ENCODE data around the gene PNPLA6. TPM values are rescaled to one million over a fixed set of nuclear protein-coding genes. Genes with fewer than 3 reads are reported as not detected.
A peak's percentile ranks its signal among the peaks of the same experiment; 100 is the strongest.

Gene PNPLA6
- total and polyA plus RNA-seq, 9 of the 15 experiments (the other 6 are each of a cell fraction or from before 2014, with no cell fraction given): 0.07 to 30.2 (median 8.3) TPM

DNA sequence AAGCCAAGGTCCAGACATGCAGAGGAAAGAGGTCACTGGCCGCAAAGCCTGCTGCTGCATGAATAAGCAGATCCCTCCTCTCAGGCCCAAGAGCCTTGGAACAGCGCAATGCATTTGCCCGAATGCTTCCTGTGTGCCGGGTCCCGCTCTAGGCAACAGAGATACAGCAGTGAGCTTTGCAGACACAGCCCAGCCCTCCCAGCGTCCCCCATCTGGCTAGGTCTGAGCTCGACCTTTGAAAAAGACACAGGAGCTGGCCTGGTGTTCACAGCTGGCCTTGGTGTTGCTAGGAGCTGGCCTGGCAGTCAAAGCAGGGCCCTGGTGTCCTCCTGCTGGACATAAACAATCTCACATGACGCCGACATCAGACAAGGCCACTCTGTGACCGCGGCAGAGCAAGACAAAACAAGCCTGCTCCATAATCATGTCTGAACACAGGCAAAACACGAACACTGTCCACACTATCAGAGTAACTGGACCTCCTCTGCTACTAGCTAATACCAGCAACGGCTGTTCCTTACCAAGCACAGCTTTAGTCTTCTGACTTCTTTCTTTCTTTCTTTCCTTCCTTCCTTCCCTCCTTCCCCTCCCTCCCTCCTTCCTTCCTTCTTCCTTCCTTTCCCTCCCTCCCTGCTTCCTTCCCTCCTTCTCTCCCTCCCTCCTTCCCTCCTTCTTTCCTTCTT lies 41.0 kb upstream of the PNPLA6 start (continued):
- TF ChIP-seq NR2C2 (CRISPR knock-in tag; IDR thresholded peaks at IDR 0.05) (no peak), NR2C2 (tag; IDR thresholded peaks at IDR 0.05) (peak; percentile 77), PCBP1 (IDR thresholded peaks at IDR 0.05; ENCODE audit: low read depth, low read length, poor library complexity, severe bottlenecking) (no peak), RB1 (IDR thresholded peaks at IDR 0.05; ENCODE audit: low read depth) (0 out of 2 replicates have a peak, but pooled peaks have one; percentile 9), ZNF384 (IDR thresholded peaks at IDR 0.05; ENCODE audit: low read depth, low read length) (no peak), FOSL1 (tag; conservative IDR thresholded peaks at IDR 0.05) (no peak), TOE1 (IDR thresholded peaks at IDR 0.05; ENCODE audit: borderline replicate concordance) (peak; percentile 77), TOE1 (CRISPR knock-in tag; IDR thresholded peaks at IDR 0.05; ENCODE audit: borderline replicate concordance, low read depth) (no peak), FIP1L1 (IDR thresholded peaks at IDR 0.05; ENCODE audit: low read depth, low read length, poor library complexity, severe bottlenecking) (no peak), PML (IDR thresholded peaks at IDR 0.05; ENCODE audit: low read length) (no peak), ARID2 (IDR thresholded peaks at IDR 0.05) (0 out of 2 replicates have a peak, but pooled peaks have one; percentile 66), SRF (CRISPR knock-in tag; IDR thresholded peaks at IDR 0.05) (no peak), KDM5B (IDR thresholded peaks at IDR 0.05; ENCODE audit: insufficient replicate concordance, low read depth, low read length) (peak; percentile 70), MCM2 (IDR thresholded peaks at IDR 0.05; ENCODE audit: low read depth) (no peak), DMBX1 (CRISPR knock-in tag; IDR thresholded peaks at IDR 0.05; ENCODE audit: borderline replicate concordance) (0 out of 2 replicates have a peak, but pooled peaks have one; percentile 35), SMAD1 (IDR thresholded peaks at IDR 0.05; ENCODE audit: low read depth, low read length, partially characterized antibody) (no peak), ZNF408 (CRISPR knock-in tag; IDR thresholded peaks at IDR 0.05; ENCODE audit: low read depth) (no peak), ZNF282 (CRISPR knock-in tag; IDR thresholded peaks at IDR 0.05) (no peak)
- TF ChIP-seq, protein P1, sequence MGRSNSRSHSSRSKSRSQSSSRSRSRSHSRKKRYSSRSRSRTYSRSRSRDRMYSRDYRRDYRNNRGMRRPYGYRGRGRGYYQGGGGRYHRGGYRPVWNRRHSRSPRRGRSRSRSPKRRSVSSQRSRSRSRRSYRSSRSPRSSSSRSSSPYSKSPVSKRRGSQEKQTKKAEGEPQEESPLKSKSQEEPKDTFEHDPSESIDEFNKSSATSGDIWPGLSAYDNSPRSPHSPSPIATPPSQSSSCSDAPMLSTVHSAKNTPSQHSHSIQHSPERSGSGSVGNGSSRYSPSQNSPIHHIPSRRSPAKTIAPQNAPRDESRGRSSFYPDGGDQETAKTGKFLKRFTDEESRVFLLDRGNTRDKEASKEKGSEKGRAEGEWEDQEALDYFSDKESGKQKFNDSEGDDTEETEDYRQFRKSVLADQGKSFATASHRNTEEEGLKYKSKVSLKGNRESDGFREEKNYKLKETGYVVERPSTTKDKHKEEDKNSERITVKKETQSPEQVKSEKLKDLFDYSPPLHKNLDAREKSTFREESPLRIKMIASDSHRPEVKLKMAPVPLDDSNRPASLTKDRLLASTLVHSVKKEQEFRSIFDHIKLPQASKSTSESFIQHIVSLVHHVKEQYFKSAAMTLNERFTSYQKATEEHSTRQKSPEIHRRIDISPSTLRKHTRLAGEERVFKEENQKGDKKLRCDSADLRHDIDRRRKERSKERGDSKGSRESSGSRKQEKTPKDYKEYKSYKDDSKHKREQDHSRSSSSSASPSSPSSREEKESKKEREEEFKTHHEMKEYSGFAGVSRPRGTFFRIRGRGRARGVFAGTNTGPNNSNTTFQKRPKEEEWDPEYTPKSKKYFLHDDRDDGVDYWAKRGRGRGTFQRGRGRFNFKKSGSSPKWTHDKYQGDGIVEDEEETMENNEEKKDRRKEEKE (IDR thresholded peaks at IDR 0.05; ENCODE audit: borderline replicate concordance in 1 of 2, control insufficient read depth in 1 of 2, low read depth in 2 of 2, low read length in 1 of 2): no peak
